WTC11 (cell line): ENCODE data around the gene RETN. TPM values are rescaled to one million over a fixed set of nuclear protein-coding genes. Genes with fewer than 3 reads are reported as not detected.

Experiments used
- ATAC-seq: fragments of 200-7000 bp; cut with Tn5 transposase; 2 replicates; pipeline ENCODE4 v1.10.0; 2021; ENCODE audit warnings: mild to moderate bottlenecking, moderate library complexity
- CTCF ChIA-PET: fragments of 300-600 bp; sonication (Branson Sonifier 250); formaldehyde crosslinking; loops from one replicate; lab custom pipeline; 2021; ENCODE audit warnings: antibody characterized with exemption; lab: Charles Lee
- POLR2A ChIA-PET: fragments of 350-600 bp; sonication (Branson Sonifier 250); formaldehyde crosslinking; loops from one replicate; lab custom pipeline; 2021; ENCODE audit warnings: antibody characterized with exemption; lab: Charles Lee
- DNase-seq: peaks from one replicate; pipeline ENCODE4 v3.0.0; 2021; ENCODE audit warnings: low spot score
- H3K27ac Mint-ChIP-seq: 2 replicates; pipeline ENCODE4 v1.8.0; 2021; ENCODE audit warnings: mixed read lengths
- H3K27me3 Mint-ChIP-seq: 2 replicates; pipeline ENCODE4 v1.8.0; 2021; ENCODE audit warnings: low read depth, mild to moderate bottlenecking, moderate library complexity, mixed read lengths
- H3K36me3 Mint-ChIP-seq: 2 replicates; pipeline ENCODE4 v1.8.0; 2021; ENCODE audit warnings: mixed read lengths
- H3K4me1 Mint-ChIP-seq: 2 replicates; pipeline ENCODE4 v1.8.0; 2022; ENCODE audit warnings: mixed read lengths
- H3K4me3 Mint-ChIP-seq: 2 replicates; pipeline ENCODE4 v1.8.0; 2021; ENCODE audit warnings: mild to moderate bottlenecking, moderate library complexity, mixed read lengths
- H3K9me3 Mint-ChIP-seq: 2 replicates; pipeline ENCODE4 v1.8.0; 2021; ENCODE audit warnings: mixed read lengths
- CREB1 ChIP-seq: sonication (generic); formaldehyde crosslinking; IDR thresholded peaks from 2 replicates; pipeline ENCODE4 v1.8.0; 2023; ENCODE audit warnings: mild to moderate bottlenecking, missing genetic modification reagents
- CREM ChIP-seq: sonication (generic); formaldehyde crosslinking; IDR thresholded peaks from 2 replicates; pipeline ENCODE4 v1.8.1; 2022; ENCODE audit warnings: mild to moderate bottlenecking, missing genetic modification reagents, moderate library complexity
- ETV6 ChIP-seq: sonication (generic); formaldehyde crosslinking; IDR thresholded peaks from 2 replicates; pipeline ENCODE4 v1.8.1; 2022; ENCODE audit warnings: mild to moderate bottlenecking, missing genetic modification reagents
- FOXJ3 ChIP-seq: sonication (generic); formaldehyde crosslinking; IDR thresholded peaks from 2 replicates; pipeline ENCODE4 v1.9.0; 2021; ENCODE audit warnings: missing genetic modification reagents, mild to moderate bottlenecking, borderline replicate concordance
- IRF2 ChIP-seq: sonication (generic); formaldehyde crosslinking; IDR thresholded peaks from 2 replicates; pipeline ENCODE4 v1.8.0; 2022; ENCODE audit warnings: low read depth, missing genetic modification reagents, borderline replicate concordance
- JAZF1 ChIP-seq: fragments of 250-450 bp; sonication (Bioruptor Pico); IDR thresholded peaks from 2 replicates; pipeline ENCODE4 v1.9.0; 2021; ENCODE audit warnings: moderate library complexity, mild to moderate bottlenecking, inconsistent platforms
- JUN ChIP-seq: sonication (generic); formaldehyde crosslinking; IDR thresholded peaks from 2 replicates; pipeline ENCODE4 v1.8.0; 2023; ENCODE audit warnings: mild to moderate bottlenecking, missing genetic modification reagents
- MXD4 ChIP-seq: fragments of 250-450 bp; sonication (Bioruptor Pico); IDR thresholded peaks from 2 replicates; pipeline ENCODE4 v1.8.0; 2021; ENCODE audit warnings: mild to moderate bottlenecking, moderate library complexity, borderline replicate concordance
- NR1H2 ChIP-seq: sonication (generic); formaldehyde crosslinking; IDR thresholded peaks from 2 replicates; pipeline ENCODE4 v1.9.0; 2021; ENCODE audit warnings: mild to moderate bottlenecking, moderate library complexity, missing genetic modification reagents
- SOX15 ChIP-seq: fragments of 250-450 bp; sonication (Bioruptor Pico); IDR thresholded peaks from 2 replicates; pipeline ENCODE4 v1.9.0; 2021; ENCODE audit warnings: mild to moderate bottlenecking
- TEAD4 ChIP-seq: sonication (generic); formaldehyde crosslinking; IDR thresholded peaks from 2 replicates; pipeline ENCODE4 v1.8.0; 2022; ENCODE audit warnings: mild to moderate bottlenecking, missing genetic modification reagents
- ZNF138 ChIP-seq: sonication (generic); formaldehyde crosslinking; conservative IDR thresholded peaks from 2 replicates; pipeline ENCODE4 v1.8.1; 2022; ENCODE audit warnings: mild to moderate bottlenecking, moderate library complexity, missing genetic modification reagents
- ZNF317 ChIP-seq: sonication (generic); formaldehyde crosslinking; IDR thresholded peaks from 2 replicates; pipeline ENCODE4 v1.8.1; 2023; ENCODE audit warnings: low read depth, mild to moderate bottlenecking, moderate library complexity, missing genetic modification reagents, borderline replicate concordance
- total RNA-seq: library from RNA; stranded (reverse); gene quantifications from 3 replicates; pipeline ENCODE4 v1.2.3, GENCODE V29; 2021
- TF ChIP-seq, protein P1 (sequence below): sonication (generic); formaldehyde crosslinking; IDR thresholded peaks from 2 replicates; pipeline ENCODE4 v1.8.1; 2022; ENCODE audit warnings: low read depth, missing genetic modification reagents, borderline replicate concordance
- TF ChIP-seq, protein P2 (sequence below): fragments of 250-450 bp; sonication (Bioruptor Pico); IDR thresholded peaks from 2 replicates; pipeline ENCODE4 v1.8.0; 2021; ENCODE audit warnings: mild to moderate bottlenecking
- TF ChIP-seq, protein P3 (sequence below): sonication (generic); formaldehyde crosslinking; IDR thresholded peaks from 2 replicates; pipeline ENCODE4 v1.8.1; 2022; ENCODE audit warnings: low read depth, mild to moderate bottlenecking, moderate library complexity, missing genetic modification reagents, borderline replicate concordance
- TF ChIP-seq, protein P4 (sequence below): sonication (generic); formaldehyde crosslinking; IDR thresholded peaks from 2 replicates; pipeline ENCODE4 v1.8.1; 2023; ENCODE audit warnings: mild to moderate bottlenecking, missing genetic modification reagents
- TF ChIP-seq, protein P5 (sequence below): sonication (generic); formaldehyde crosslinking; IDR thresholded peaks from 2 replicates; pipeline ENCODE4 v1.8.1; 2022; ENCODE audit warnings: mild to moderate bottlenecking, moderate library complexity, missing genetic modification reagents

RETN gene
- total RNA-seq, 1 experiment from 2014 or later = not detected

DNA sequence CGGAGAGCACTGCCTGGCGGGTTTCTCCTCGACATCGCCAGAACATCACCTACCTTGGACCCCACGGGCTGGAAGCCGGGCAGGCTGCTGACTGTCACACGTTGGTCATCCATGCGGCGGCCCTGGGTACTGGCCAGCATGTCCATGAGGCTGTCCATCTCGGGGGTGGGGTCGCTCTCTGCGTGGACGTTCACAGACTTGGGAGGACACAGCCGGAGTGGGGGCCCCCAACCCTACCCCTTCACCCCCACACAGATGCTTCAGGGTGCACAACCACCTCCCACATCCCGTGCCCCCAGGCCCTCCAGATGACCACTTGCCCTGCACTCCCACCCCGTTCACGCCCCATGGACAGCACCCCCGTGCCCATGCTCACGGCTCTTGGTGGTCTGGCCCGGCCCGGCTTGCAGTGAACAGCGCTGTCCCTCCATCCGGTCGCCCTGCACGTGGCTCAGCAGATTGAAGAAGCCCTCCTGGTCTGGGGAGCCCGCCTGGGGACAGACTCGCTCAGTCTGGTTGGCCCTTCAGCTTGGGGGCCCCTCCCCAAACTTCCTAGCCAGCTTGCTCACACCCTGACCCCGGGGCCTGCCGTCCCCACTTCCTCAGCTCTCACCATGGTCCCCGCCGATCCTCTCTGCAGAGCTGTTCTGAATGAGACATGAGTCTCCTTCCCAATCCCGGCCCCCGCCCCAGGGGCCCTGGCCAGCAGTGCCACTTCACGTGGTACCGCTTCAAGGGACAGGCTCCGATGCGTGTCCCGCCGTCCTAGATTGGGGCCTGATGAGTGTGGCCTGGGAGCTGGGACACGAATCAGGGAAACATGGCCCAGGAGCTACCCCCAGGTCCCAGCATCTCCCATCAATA, 36.3 kb upstream of the RETN start:
- Mint-ChIP-seq H3K4me3 (no peak overlapping the region), H3K36me3 (0 out of 2 replicates have a peak, but pooled peaks cover 4% of the 10 kb centered on the region), H3K9me3 (no peaks in the 10 kb centered on the region), H3K27me3 (peaks cover 30% of the 10 kb centered on the region)
- POLR2A ChIA-PET = no interaction called here
- ATAC-seq (no peak), DNase-seq (no peak)
- CTCF ChIA-PET = interaction anchor here (0.6 to 1.2 kb wide), 3 partner anchors 20 to 181 kb away, joined by 3 to 8 read pairs (median 4); no protein-coding TSS in a partner anchor
- TF ChIP-seq FOXJ3 (CRISPR knock-in tag) (no peak), JAZF1 (CRISPR knock-in tag) (no peak), JUN (CRISPR knock-in tag) (no peak), IRF2 (no peak), CREB1 (CRISPR knock-in tag) (no peak), ETV6 (CRISPR knock-in tag) (no peak)
- TF ChIP-seq, all 79 proteins: peak for 0
- H3K27ac Mint-ChIP-seq = no peak overlapping the region
- peaks cover 24% of the 10 kb centered on the region for H3K4me1 Mint-ChIP-seq

DNA sequence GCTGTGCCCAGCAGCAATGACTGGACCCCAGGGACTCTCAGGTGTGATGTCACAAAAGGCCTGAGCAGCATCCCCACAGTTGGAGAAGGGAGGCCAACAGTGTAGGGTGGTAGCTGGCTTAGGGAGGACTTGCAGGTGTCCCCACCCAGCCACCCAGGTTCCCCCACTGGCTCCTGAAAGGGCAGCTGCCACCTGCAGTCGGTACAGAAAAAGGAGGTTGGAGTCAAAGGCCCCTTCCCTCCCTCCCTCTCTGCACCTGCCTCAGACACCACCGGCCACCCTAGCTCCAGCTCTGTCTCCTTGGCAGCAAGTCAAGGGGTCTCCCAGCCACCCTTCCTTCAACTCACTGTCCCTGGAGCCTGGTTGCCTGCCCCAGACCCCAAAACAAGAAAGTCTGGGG, 35.2 kb upstream of the RETN start, which contains the start of gene PCP2:
Gene PCP2, minus strand, starts transcription at position 22 of the 400 bp plus-strand sequence. CDS start 262 bp downstream, outside the sequence.
- ATAC-seq (no peak), DNase-seq (no peak)
- POLR2A ChIA-PET = no interaction called here
- H3K4me1 Mint-ChIP-seq = peaks cover 18% of the 10 kb centered on the region
- H3K9me3 Mint-ChIP-seq = no peaks in the 10 kb centered on the region
- H3K27ac Mint-ChIP-seq = no peak within 1 kb of the TSS; the same call in 1 of the 2 replicates
- TF ChIP-seq, protein P1, sequence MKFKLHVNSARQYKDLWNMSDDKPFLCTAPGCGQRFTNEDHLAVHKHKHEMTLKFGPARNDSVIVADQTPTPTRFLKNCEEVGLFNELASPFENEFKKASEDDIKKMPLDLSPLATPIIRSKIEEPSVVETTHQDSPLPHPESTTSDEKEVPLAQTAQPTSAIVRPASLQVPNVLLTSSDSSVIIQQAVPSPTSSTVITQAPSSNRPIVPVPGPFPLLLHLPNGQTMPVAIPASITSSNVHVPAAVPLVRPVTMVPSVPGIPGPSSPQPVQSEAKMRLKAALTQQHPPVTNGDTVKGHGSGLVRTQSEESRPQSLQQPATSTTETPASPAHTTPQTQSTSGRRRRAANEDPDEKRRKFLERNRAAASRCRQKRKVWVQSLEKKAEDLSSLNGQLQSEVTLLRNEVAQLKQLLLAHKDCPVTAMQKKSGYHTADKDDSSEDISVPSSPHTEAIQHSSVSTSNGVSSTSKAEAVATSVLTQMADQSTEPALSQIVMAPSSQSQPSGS (CRISPR knock-in tag) = no peak
- TF ChIP-seq MXD4 (CRISPR knock-in tag) = no peak
- TF ChIP-seq, protein P2, sequence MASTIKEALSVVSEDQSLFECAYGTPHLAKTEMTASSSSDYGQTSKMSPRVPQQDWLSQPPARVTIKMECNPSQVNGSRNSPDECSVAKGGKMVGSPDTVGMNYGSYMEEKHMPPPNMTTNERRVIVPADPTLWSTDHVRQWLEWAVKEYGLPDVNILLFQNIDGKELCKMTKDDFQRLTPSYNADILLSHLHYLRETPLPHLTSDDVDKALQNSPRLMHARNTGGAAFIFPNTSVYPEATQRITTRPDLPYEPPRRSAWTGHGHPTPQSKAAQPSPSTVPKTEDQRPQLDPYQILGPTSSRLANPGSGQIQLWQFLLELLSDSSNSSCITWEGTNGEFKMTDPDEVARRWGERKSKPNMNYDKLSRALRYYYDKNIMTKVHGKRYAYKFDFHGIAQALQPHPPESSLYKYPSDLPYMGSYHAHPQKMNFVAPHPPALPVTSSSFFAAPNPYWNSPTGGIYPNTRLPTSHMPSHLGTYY (CRISPR knock-in tag) = no peak
- H3K4me3 Mint-ChIP-seq = no peak within 1 kb of the TSS
- H3K36me3 Mint-ChIP-seq = 0 out of 2 replicates have a peak, but pooled peaks cover 4% of the 10 kb centered on the region
- H3K27me3 Mint-ChIP-seq = peaks cover 30% of the 10 kb centered on the region
- CTCF ChIA-PET = interaction anchor here (1.1 to 1.2 kb wide), 3 partner anchors 19 to 65 kb away, joined by 3 to 8 read pairs (median 4); partner anchors contain the start of gene TRAPPC5

DNA sequence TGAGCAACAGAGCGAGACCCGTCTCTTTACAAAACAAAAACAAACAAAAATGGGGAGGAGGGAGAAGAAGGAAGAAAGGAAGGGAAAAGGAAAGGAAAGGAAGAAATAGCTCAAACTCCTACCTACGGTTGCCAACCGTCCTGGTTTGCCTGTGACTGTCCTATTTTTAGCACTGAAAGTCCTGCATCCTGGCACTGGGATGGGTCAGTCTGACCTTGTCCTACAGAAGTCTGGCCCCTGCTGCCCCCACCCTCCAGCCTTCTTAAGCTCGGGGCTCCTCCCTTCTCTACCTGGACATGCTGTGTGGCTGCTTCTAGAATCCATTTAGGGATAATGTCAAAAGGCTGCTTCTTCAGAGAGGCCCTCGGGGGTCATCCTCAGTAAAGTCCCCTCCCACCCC, 33.2 kb upstream of the RETN start:
- Mint-ChIP-seq H3K4me1 (peaks cover 2% of the 10 kb centered on the region), H3K36me3 (peaks cover 7% of the 10 kb centered on the region; the same call in 1 of the 2 replicates), H3K27ac (no peak overlapping the region), H3K9me3 (peaks cover 8% of the 10 kb centered on the region), H3K4me3 (peak overlapping the region; percentile 71), H3K27me3 (peaks cover 30% of the 10 kb centered on the region)
- TF ChIP-seq ZNF138 (CRISPR knock-in tag) = no peak
- TF ChIP-seq SOX15 (CRISPR knock-in tag) = no peak
- TF ChIP-seq, protein P2 (CRISPR knock-in tag) = no peak
- TF ChIP-seq, protein P3, sequence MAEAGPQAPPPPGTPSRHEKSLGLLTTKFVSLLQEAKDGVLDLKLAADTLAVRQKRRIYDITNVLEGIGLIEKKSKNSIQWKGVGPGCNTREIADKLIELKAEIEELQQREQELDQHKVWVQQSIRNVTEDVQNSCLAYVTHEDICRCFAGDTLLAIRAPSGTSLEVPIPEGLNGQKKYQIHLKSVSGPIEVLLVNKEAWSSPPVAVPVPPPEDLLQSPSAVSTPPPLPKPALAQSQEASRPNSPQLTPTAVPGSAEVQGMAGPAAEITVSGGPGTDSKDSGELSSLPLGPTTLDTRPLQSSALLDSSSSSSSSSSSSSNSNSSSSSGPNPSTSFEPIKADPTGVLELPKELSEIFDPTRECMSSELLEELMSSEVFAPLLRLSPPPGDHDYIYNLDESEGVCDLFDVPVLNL = no peak
- TF ChIP-seq NR1H2 (CRISPR knock-in tag) = no peak
- no peak for TF ChIP-seq TEAD4
- TF ChIP-seq CREM = no peak
- TF ChIP-seq, protein P4, sequence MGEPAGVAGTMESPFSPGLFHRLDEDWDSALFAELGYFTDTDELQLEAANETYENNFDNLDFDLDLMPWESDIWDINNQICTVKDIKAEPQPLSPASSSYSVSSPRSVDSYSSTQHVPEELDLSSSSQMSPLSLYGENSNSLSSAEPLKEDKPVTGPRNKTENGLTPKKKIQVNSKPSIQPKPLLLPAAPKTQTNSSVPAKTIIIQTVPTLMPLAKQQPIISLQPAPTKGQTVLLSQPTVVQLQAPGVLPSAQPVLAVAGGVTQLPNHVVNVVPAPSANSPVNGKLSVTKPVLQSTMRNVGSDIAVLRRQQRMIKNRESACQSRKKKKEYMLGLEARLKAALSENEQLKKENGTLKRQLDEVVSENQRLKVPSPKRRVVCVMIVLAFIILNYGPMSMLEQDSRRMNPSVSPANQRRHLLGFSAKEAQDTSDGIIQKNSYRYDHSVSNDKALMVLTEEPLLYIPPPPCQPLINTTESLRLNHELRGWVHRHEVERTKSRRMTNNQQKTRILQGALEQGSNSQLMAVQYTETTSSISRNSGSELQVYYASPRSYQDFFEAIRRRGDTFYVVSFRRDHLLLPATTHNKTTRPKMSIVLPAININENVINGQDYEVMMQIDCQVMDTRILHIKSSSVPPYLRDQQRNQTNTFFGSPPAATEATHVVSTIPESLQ = no peak
- TF ChIP-seq, protein P5, sequence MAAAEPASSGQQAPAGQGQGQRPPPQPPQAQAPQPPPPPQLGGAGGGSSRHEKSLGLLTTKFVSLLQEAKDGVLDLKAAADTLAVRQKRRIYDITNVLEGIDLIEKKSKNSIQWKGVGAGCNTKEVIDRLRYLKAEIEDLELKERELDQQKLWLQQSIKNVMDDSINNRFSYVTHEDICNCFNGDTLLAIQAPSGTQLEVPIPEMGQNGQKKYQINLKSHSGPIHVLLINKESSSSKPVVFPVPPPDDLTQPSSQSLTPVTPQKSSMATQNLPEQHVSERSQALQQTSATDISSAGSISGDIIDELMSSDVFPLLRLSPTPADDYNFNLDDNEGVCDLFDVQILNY (CRISPR knock-in tag) = no peak
- TF ChIP-seq ZNF317 (CRISPR knock-in tag) = no peak
- POLR2A ChIA-PET = no interaction called here
- DNase-seq (no peak), ATAC-seq (no peak)
- CTCF ChIA-PET = interaction anchor here (1.0 to 1.2 kb wide), 2 partner anchors 45 to 67 kb away, joined by 3 to 9 read pairs; partner anchors contain the start of gene TRAPPC5
